ENCODE results near the gene NDOR1.
A peak's percentile ranks its signal among the peaks of the same experiment; 100 is the strongest.

Gene NDOR1

DNA sequence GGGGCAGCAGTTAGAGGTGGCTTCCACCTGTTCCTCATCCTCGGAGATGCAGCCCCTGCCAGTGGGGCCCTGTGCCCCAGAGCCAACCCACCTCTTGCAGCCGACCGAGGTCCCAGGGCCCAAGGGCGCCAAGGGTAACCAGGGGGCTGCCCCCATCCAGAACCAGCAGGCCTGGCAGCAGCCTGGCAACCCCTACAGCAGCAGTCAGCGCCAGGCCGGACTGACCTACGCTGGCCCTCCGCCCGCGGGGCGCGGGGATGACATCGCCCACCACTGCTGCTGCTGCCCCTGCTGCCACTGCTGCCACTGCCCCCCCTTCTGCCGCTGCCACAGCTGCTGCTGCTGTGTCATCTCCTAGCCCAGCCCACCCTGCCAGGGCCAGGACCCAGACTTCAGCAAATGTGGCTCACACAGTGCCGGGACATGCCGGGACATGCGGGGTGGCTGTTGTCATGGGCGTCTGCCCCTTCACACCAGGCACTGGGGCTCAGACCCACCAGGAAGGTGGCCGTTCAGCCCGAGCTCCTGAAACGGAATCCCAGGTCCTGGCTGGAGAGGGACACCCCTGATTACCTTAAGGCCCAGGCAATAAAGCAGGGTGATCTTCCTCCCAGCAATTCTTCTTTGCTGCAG lies 20.3 kb downstream of the NDOR1 start:
- no peak overlapping the region for H3K4me3 ChIP-seq (ENCODE audit: low read depth, low read length)
- no peaks in the 10 kb centered on the region for H3K9me3 ChIP-seq (ENCODE audit: control insufficient read depth, insufficient read depth, low read depth, low read length)
- peaks cover 15% of the 10 kb centered on the region for H3K4me1 ChIP-seq (ENCODE audit: control insufficient read depth, insufficient read depth, low read length)
- H3K27ac ChIP-seq (ENCODE audit: low read depth, low read length): no peak overlapping the region
- H3K27me3 ChIP-seq (ENCODE audit: control insufficient read depth, insufficient read depth, low read length): peaks cover 9% of the 10 kb centered on the region
- H3K36me3 ChIP-seq (ENCODE audit: control insufficient read depth, insufficient read depth, low read length): no peaks in the 10 kb centered on the region
- H3K9ac ChIP-seq (ENCODE audit: low read length): peak overlapping the region; percentile 17

DNA sequence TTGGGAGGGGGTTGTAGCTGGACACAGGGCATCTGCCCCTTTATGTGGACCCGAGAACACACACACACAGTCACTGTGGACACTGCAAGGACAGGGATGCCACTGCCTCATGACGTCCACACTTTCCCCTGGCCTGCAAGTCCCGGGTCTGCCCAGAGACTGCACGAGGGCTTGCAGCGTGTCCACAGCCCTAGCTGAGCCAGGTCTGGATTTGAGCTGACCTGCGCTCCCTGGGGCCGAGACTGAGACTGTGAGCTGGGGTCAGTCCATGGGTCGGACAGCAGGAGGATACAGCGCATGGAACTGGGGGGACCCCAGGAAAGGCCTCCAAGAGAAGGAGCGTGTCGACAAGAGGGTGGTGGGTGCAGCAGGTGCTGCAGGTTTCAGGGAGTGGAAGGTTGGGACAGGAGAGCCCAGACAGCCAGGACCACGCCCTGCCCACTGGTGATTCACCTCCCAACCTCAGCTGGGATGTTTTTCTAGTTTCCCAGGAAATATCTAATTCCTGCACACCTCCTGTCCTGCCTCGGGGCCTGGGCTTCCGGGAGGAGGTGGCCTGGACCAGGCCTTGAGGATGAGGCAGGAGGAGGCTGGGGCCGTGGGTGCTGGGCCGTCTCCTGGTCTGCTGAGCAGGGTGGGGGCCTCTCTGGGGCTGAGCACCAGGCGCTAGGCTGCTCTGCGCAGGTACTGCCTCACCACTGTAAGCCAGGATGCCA lies 21.0 kb downstream of the NDOR1 start:
- H3K9me3 ChIP-seq (ENCODE audit: control insufficient read depth, insufficient read depth, low read depth, low read length): no peaks in the 10 kb centered on the region
- H3K4me1 ChIP-seq (ENCODE audit: control insufficient read depth, insufficient read depth, low read length): peaks cover 15% of the 10 kb centered on the region
- H3K27me3 ChIP-seq (ENCODE audit: control insufficient read depth, insufficient read depth, low read length): peaks cover 9% of the 10 kb centered on the region
- H3K36me3 ChIP-seq (ENCODE audit: control insufficient read depth, insufficient read depth, low read length): no peaks in the 10 kb centered on the region
- no peak overlapping the region for H3K27ac ChIP-seq (ENCODE audit: low read depth, low read length)
- peak overlapping the region; percentile 17 for H3K9ac ChIP-seq (ENCODE audit: low read length)
- no peak overlapping the region for H3K4me3 ChIP-seq (ENCODE audit: low read depth, low read length)

DNA sequence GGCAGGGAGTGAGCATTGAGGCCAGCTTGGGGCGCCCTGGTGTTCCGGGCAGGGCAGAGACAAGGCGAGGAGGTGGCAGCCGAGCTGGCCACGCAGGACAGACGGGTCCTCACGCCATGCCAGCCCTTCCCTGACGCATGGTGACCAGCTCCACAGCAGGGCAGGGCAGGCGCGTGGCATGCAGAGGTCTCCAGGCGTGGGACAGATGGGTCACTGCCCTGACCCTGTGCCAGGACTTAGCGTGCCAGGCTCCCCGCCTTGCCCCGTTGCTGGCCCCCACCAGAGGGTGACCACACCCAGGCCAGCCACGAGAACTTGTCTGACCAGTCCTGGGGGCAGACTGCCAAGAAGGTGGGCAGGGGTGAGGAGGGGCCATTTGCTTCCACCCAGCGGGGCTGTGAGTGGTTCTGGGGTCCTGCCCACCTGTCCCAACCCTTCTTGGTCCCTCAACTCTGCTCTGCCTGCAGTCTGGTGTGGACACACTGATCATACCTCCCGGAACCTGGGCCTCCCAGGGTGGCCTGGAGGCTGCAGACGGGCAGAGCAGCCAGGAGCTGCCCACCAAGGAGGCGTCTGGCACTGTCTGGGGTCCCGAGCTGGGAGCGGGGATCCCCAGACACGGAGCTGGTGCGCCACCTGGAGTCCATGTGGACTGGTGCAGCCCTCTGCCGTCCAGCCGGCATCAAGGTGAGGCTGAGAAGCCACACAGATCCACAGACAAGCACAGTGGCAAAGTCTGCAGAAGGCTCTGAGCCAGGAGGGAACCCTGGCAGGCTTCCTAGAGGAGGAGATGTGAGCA lies 21.8 kb downstream of the NDOR1 start, which contains the start of gene RNF224:
Gene RNF224 (plus strand): TSS at position 449 of the 799 bp plus-strand sequence. CDS start 834 bp downstream, outside the sequence.
- H3K36me3 ChIP-seq (ENCODE audit: control insufficient read depth, insufficient read depth, low read length): no peaks in the 10 kb centered on the region
- no peaks in the 10 kb centered on the region for H3K9me3 ChIP-seq (ENCODE audit: control insufficient read depth, insufficient read depth, low read depth, low read length)
- no peak within 1 kb of the TSS for H3K27ac ChIP-seq (ENCODE audit: low read depth, low read length)
- no peak within 1 kb of the TSS for H3K4me3 ChIP-seq (ENCODE audit: low read depth, low read length)
- H3K9ac ChIP-seq (ENCODE audit: low read length): peak within 1 kb of the TSS; percentile 17
- peaks cover 9% of the 10 kb centered on the region for H3K27me3 ChIP-seq (ENCODE audit: control insufficient read depth, insufficient read depth, low read length)
- H3K4me1 ChIP-seq (ENCODE audit: control insufficient read depth, insufficient read depth, low read length): peaks cover 15% of the 10 kb centered on the region

DNA sequence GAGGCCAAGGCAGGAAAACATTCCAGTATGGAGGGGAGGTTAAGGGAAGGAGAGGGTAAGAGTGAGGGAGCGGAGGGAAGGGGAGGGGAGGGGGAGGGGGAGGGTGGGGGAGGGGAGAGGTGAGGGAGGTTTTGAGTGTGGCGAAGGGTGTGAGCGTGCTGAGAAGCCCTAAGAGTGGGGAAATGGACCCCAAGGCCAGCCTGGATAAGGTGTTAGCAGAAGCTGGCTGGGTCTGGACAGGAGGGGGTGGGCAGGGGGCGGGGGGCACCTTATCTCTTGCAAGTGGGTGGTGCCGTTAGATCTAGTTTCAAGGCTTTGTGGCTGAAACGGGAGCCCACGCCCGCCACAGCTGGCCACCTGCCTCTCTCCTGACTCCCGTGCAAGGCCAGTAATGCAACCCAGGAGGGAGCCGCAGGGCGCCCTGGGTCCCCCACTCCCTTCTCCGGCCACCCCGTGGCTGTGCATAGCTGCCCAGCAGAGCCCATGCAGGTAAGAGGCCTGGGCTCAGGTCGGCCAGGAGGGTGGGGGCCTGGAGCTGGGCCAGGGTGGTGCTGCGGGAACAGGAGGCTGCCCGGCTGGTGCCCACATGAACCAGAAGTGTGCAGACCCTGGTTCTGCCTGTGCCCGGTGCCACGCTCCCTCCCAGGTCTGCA lies 22.5 kb downstream of the NDOR1 start:
- Histone ChIP-seq H3K9me3 (ENCODE audit: control insufficient read depth, insufficient read depth, low read depth, low read length) (no peaks in the 10 kb centered on the region), H3K9ac (ENCODE audit: low read length) (no peak overlapping the region), H3K36me3 (ENCODE audit: control insufficient read depth, insufficient read depth, low read length) (no peaks in the 10 kb centered on the region), H3K4me1 (ENCODE audit: control insufficient read depth, insufficient read depth, low read length) (peaks cover 11% of the 10 kb centered on the region), H3K4me3 (ENCODE audit: low read depth, low read length) (no peak overlapping the region), H3K27me3 (ENCODE audit: control insufficient read depth, insufficient read depth, low read length) (peaks cover 1% of the 10 kb centered on the region; the same call in 1 of the 2 replicates), H3K27ac (ENCODE audit: low read depth, low read length) (no peak overlapping the region)

DNA sequence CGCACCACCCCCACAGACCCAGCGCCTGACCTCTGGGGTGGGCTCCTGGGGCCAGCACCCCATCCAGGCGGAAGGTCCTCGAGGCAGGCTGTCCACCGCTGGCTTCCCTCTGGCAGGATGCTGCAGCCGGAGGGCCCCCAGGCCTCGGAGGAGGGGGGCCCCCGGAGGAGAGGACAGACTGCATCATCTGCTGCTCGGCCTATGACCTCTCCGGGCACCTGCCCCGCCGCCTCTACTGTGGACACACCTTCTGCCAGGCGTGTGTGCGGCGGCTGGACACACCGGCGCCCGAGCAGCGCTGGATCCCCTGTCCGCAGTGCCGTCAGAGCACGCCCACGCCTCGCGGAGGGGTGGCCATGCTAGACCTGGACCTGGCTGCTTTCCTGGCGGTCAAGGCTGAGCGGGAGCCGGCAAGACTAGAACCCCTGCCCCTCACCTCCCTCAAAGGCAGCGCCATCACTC lies 23.0 kb downstream of the NDOR1 start:
- no peak overlapping the region for H3K27ac ChIP-seq (ENCODE audit: low read depth, low read length)
- H3K4me1 ChIP-seq (ENCODE audit: control insufficient read depth, insufficient read depth, low read length): peaks cover 10% of the 10 kb centered on the region
- H3K36me3 ChIP-seq (ENCODE audit: control insufficient read depth, insufficient read depth, low read length): no peaks in the 10 kb centered on the region
- no peak overlapping the region for H3K9ac ChIP-seq (ENCODE audit: low read length)
- H3K9me3 ChIP-seq (ENCODE audit: control insufficient read depth, insufficient read depth, low read depth, low read length): no peaks in the 10 kb centered on the region
- no peaks in the 10 kb centered on the region for H3K27me3 ChIP-seq (ENCODE audit: control insufficient read depth, insufficient read depth, low read length)
- H3K4me3 ChIP-seq (ENCODE audit: low read depth, low read length): no peak overlapping the region

DNA sequence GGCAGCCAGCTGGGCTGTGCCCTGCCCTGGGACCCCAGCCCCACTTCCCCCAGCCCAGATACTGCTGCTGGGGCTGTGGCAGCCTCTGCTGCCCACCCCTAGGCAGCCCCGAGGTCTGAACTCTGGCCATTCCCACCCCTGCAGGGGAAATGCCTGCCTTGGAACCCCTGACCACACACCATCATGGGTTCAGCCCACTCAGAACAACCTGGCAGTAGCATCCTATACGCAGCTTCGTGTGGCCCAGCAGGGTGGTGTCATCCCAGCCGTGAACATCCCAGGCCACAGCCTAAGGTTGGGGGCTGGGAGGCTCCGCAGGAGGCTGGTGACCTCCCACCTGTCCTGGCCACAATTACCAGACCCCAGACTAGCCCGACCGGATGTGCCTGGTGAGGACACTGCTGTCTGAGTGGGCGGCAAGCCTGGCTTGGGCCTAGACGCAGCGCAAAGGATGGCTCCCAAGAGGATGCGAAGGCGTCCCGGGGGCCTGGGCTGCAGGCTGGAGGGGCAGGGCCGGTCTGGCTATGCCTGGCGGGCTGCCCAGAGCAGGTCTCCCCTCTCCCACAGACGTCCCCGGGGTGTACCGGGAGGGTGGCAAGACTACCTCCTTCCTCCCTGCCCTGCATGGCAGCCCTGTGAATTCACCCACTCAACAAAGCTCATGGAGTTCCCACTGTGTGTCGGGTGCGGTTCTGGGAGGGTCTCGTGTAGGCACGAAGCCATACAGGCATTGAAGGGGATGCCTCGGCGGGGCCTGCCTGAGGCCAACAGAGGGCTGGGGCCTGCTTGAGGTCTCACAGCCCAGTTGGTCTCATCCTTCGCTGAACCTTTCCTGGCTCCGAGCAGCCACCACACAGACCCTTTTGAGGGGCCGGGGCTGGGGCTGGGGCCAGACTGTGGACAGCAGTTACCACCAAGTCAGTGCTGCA lies 23.7 kb downstream of the NDOR1 start:
- Histone ChIP-seq H3K36me3 (ENCODE audit: control insufficient read depth, insufficient read depth, low read length) (no peaks in the 10 kb centered on the region), H3K27ac (ENCODE audit: low read depth, low read length) (no peak overlapping the region), H3K4me1 (ENCODE audit: control insufficient read depth, insufficient read depth, low read length) (peaks cover 10% of the 10 kb centered on the region), H3K9ac (ENCODE audit: low read length) (no peak overlapping the region), H3K9me3 (ENCODE audit: control insufficient read depth, insufficient read depth, low read depth, low read length) (no peaks in the 10 kb centered on the region), H3K27me3 (ENCODE audit: control insufficient read depth, insufficient read depth, low read length) (no peaks in the 10 kb centered on the region), H3K4me3 (ENCODE audit: low read depth, low read length) (no peak overlapping the region)

DNA sequence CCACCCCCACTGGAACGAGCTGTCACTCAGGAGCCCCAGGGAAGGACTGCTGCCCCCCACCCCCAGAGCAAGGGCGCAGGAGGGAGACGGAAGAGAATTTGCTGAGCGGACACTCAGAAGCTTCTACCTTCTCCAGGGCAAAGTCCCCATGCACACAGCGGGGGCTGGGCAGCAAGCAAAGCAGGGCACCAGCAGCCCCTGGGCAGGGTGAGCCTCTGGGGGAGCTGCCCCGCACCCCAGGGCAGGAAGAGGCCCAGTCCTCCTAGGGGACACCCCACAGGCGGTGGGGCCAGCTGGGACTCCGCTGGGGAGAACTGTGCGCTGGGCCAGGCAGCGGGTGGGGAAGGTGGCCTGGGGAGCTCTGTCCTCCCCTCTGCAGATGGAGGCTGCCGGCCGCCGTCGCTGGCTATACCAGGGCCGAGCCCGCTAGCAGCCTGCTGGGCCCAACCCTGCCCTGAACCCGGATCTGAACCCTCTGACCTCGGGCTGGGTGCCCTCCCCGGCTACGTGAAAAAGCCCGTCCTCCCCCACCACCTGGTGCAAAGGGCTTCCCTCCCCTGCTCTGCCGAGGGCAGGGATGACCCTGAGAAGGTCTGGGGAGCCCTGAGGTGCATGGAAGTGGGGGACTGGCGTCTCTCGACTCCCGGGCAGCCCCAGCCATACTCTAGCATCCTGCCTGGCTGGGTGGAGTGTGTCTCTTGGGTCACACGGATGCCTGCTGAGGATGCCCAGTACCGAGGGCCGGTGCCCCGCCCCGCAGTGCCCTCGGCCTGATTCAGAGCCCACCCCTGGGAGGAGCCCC lies 24.6 kb downstream of the NDOR1 start:
- Histone ChIP-seq H3K4me1 (ENCODE audit: control insufficient read depth, insufficient read depth, low read length) (peaks cover 10% of the 10 kb centered on the region), H3K27ac (ENCODE audit: low read depth, low read length) (no peak overlapping the region), H3K27me3 (ENCODE audit: control insufficient read depth, insufficient read depth, low read length) (no peaks in the 10 kb centered on the region), H3K36me3 (ENCODE audit: control insufficient read depth, insufficient read depth, low read length) (no peaks in the 10 kb centered on the region), H3K4me3 (ENCODE audit: low read depth, low read length) (no peak overlapping the region), H3K9me3 (ENCODE audit: control insufficient read depth, insufficient read depth, low read depth, low read length) (no peaks in the 10 kb centered on the region), H3K9ac (ENCODE audit: low read length) (no peak overlapping the region)

DNA sequence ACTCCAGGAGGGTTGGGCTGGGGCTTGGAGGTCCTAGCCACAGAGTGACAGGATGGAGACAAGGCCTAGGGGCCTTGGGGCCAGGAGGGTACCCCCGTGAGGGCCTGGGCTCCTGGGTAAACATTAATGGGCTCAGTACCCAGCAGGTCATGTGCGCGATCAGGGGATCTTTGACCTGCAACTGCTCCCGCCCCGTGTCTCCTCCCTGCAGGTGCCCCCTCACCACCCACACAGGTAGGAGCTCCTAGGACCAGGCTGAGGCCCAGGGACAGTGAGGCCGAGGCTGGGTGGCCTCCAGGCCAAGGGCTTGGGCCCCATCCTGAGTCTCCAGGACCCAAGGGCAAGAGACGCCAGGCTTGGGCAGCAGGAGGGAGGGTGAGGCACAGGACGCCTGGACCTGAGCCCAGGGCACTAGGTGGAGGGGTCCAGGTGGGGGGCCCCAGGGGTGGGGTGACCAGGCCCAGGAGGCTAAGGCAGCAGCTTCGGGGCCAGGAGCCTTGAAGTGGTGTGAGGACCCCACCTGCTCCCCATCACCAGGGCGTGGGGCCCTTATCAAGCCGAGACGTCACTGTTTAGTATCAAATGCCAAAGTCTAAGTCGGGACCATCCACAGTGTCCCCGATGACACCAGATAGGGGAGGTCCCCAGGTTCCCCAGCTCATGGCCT lies 25.3 kb downstream of the NDOR1 start, which contains the start of gene SLC34A3:
Gene SLC34A3 (plus strand): TSS at position 197 of the 667 bp plus-strand sequence. CDS start 802 bp downstream, outside the sequence.
- Histone ChIP-seq H3K4me1 (ENCODE audit: control insufficient read depth, insufficient read depth, low read length) (peaks cover 11% of the 10 kb centered on the region), H3K27ac (ENCODE audit: low read depth, low read length) (no peak within 1 kb of the TSS), H3K9me3 (ENCODE audit: control insufficient read depth, insufficient read depth, low read depth, low read length) (no peaks in the 10 kb centered on the region), H3K4me3 (ENCODE audit: low read depth, low read length) (no peak within 1 kb of the TSS), H3K9ac (ENCODE audit: low read length) (no peak within 1 kb of the TSS), H3K27me3 (ENCODE audit: control insufficient read depth, insufficient read depth, low read length) (no peaks in the 10 kb centered on the region), H3K36me3 (ENCODE audit: control insufficient read depth, insufficient read depth, low read length) (no peaks in the 10 kb centered on the region)

DNA sequence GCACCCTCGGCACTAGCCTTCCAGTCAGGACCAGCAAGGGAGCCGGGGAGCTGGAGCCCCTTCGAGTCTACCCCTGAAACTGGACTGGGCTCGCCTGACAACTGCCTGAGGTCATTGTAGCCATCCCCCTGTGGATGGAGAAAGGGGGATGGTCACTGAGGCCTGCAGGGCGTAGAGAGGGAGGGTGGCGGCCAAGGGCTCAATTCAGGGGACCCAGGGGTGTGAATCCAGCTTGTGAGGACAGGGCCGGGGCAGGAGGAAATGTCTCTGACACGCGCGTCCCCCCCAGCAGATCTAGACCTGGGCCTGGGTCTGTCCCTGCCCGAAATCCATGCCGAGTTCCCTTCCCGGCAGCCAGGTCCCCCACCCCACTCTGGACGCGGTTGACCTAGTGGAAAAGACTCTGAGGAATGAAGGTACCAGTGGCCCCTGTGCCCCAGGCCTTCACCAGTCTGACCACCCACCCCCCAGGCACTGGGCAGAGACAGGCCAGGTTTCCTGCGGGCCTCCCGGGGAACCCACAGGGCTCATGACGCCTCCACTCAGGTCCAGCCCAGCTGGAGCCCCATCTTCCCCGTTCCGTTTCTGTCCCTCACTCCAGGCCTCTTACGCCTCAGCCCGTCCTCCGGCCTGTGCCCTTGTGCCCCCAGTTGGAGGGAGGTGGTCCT lies 26.0 kb downstream of the NDOR1 start:
- H3K27ac ChIP-seq (ENCODE audit: low read depth, low read length): no peak overlapping the region

More for the DNA sequence above, 26.0 kb downstream of the NDOR1 start:
- H3K36me3 ChIP-seq (ENCODE audit: control insufficient read depth, insufficient read depth, low read length): no peaks in the 10 kb centered on the region
- H3K4me3 ChIP-seq (ENCODE audit: low read depth, low read length): no peak overlapping the region
- H3K27me3 ChIP-seq (ENCODE audit: control insufficient read depth, insufficient read depth, low read length): no peaks in the 10 kb centered on the region
- no peaks in the 10 kb centered on the region for H3K9me3 ChIP-seq (ENCODE audit: control insufficient read depth, insufficient read depth, low read depth, low read length)
- H3K4me1 ChIP-seq (ENCODE audit: control insufficient read depth, insufficient read depth, low read length): peaks cover 17% of the 10 kb centered on the region
- no peak overlapping the region for H3K9ac ChIP-seq (ENCODE audit: low read length)
